ENCODE data around the gene DPP10.

Gene DPP10

GRCh38 chr2:115694651-115695050 lies 1252.2 kb downstream of the DPP10 start:
- no peak for DNase-seq (ENCODE audit: low read depth in 2 of 2)

- no peak for DNase-seq (ENCODE audit: low read depth in 2 of 2)
Measured at GRCh38 chr2:115733190-115733775, 1290.8 kb downstream of the DPP10 start.

- no peak for DNase-seq (ENCODE audit: low read depth in 2 of 2)
Measured at GRCh38 chr2:115738111-115738510, 1295.7 kb downstream of the DPP10 start.

GRCh38 chr2:115739574-115739973 lies 1297.1 kb downstream of the DPP10 start:
- no peak for DNase-seq (ENCODE audit: low read depth in 2 of 2)

- no peak for DNase-seq (ENCODE audit: low read depth in 2 of 2)
Measured at GRCh38 chr2:115746151-115746550, 1303.7 kb downstream of the DPP10 start.

- DNase-seq (ENCODE audit: low read depth in 2 of 2): no peak
Measured at GRCh38 chr2:115757286-115757685, 1314.8 kb downstream of the DPP10 start.

GRCh38 chr2:115763601-115764000 lies 1321.2 kb downstream of the DPP10 start:
- DNase-seq (ENCODE audit: low read depth in 2 of 2): no peak

GRCh38 chr2:115771516-115771915 lies 1329.1 kb downstream of the DPP10 start:
- DNase-seq (ENCODE audit: low read depth in 2 of 2): no peak

- no peak for DNase-seq (ENCODE audit: low read depth in 2 of 2)
Measured at GRCh38 chr2:115774361-115774760, 1331.9 kb downstream of the DPP10 start.

- DNase-seq (ENCODE audit: low read depth in 2 of 2): no peak
Measured at GRCh38 chr2:115779085-115779632, 1336.7 kb downstream of the DPP10 start.

- no peak for DNase-seq (ENCODE audit: low read depth in 2 of 2)
Measured at GRCh38 chr2:115782286-115782685, 1339.8 kb downstream of the DPP10 start.

GRCh38 chr2:115796078-115796477 lies 1353.6 kb downstream of the DPP10 start:
- DNase-seq (ENCODE audit: low read depth in 2 of 2): no peak

GRCh38 chr2:115807276-115807675 lies 1364.8 kb downstream of the DPP10 start:
- DNase-seq (ENCODE audit: low read depth in 2 of 2): no peak

- no peak for DNase-seq (ENCODE audit: low read depth in 2 of 2)
Measured at GRCh38 chr2:115825912-115826311, 1383.5 kb downstream of the DPP10 start.

- no peak for DNase-seq (ENCODE audit: low read depth in 2 of 2)
Measured at GRCh38 chr2:115833196-115833595, 1390.8 kb downstream of the DPP10 start.

- DNase-seq (ENCODE audit: low read depth in 2 of 2): no peak
Measured at GRCh38 chr2:115838539-115838938, 1396.1 kb downstream of the DPP10 start.

- no peak for DNase-seq (ENCODE audit: low read depth in 2 of 2)
Measured at GRCh38 chr2:115842306-115842705, 1399.9 kb downstream of the DPP10 start.

- DNase-seq (ENCODE audit: low read depth in 2 of 2): no peak
Measured at GRCh38 chr2:115848192-115848591, 1405.8 kb downstream of the DPP10 start.

GRCh38 chr2:115867024-115867423 lies 1424.6 kb downstream of the DPP10 start:
- no peak for DNase-seq (ENCODE audit: low read depth in 2 of 2)

GRCh38 chr2:115874427-115874826 lies 1432.0 kb downstream of the DPP10 start:
- no peak for DNase-seq (ENCODE audit: low read depth in 2 of 2)

- DNase-seq (ENCODE audit: low read depth in 2 of 2): no peak
Measured at GRCh38 chr2:115880558-115880957, 1438.1 kb downstream of the DPP10 start.

GRCh38 chr2:115887209-115887776 lies 1444.9 kb downstream of the DPP10 start:
- DNase-seq (ENCODE audit: low read depth in 2 of 2): no peak

All from activated CD4-positive, alpha-beta T cell treated with anti-CD3 and anti-CD28 coated beads for 24 hours (primary cell).